ENCODE measurements around the gene TMEM119. TPM values are rescaled to one million over a fixed set of nuclear protein-coding genes. Genes with fewer than 3 reads are reported as not detected.

Gene TMEM119
- total RNA-seq, 1 experiment from 2014 or later = 311 TPM

Other genes starting within 250 kb of the TMEM119 start
- gene FICD, start 82.8 kb downstream of the TMEM119 start, total RNA-seq (2014; rRNA removed; shearing (Covaris generic)) = 6.1 and 11.1 TPM in 2 replicates
- gene SART3, start 36.9 kb downstream of the TMEM119 start, total RNA-seq (2014; rRNA removed; shearing (Covaris generic)) = 48.8 and 57.3 TPM in 2 replicates
- gene ISCU, start 35.5 kb downstream of the TMEM119 start, total RNA-seq (2014; rRNA removed; shearing (Covaris generic)) = 86.7 and 135 TPM in 2 replicates
- gene SELPLG, start 35.8 kb upstream of the TMEM119 start, total RNA-seq (2014; rRNA removed; shearing (Covaris generic)) = 2.1 and 2.9 TPM in 2 replicates
- 82.1 and 136 TPM in 2 replicates for gene CORO1C, start 133.4 kb upstream of the TMEM119 start, total RNA-seq (2014; rRNA removed; shearing (Covaris generic))